Right renal pelvis (tissue), 4 donors: ENCODE results near the gene ZFR. TPM values are rescaled to one million over a fixed set of nuclear protein-coding genes. Genes with fewer than 3 reads are reported as not detected.
"Not testable (repeated sequence)": the region's sequence is repeated elsewhere in the genome, so short reads cannot be mapped to it uniquely, and the experiment has no call there.

Experiments
- DNase-seq, 4 donors: peaks; one replicate each; pipeline ENCODE4 v3.0.0-alpha.2; 2013; ENCODE audit warnings: low read depth in 4 of 4, low spot score in 3 of 4, missing footprints in 1 of 4
- polyA plus RNA-seq, 4 donors: library from polyadenylated mRNA; unstranded; fragments of 120-200 nt; gene quantifications; one replicate each; pipeline ENCODE4 v1.2.1, GENCODE V29; 2013; ENCODE audit not compliant: insufficient read length in 4 of 4

Gene ZFR
- polyA plus RNA-seq, 4 donors: 106 to 123 (median 120) TPM

DNA sequence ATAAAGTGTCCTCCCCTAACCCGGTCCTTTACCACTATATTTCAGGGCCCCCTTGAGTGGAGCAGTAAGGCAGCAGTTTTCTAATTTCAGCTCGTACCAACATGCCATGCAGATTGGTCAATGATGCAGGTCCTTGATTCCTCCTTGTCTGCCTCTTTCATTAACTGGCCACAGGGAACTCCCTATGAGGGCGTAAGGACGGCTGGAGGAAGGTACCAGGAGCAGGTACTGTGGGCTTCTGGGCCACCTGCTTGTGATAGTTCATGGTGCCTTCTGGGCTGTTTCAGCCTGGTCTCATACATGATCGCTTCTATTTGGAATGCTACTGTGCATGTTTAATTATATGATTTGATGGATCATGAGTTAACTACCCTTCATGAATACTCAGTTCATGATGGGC lies 9.4 kb upstream of the ZFR start:
- no peak for DNase-seq

DNA sequence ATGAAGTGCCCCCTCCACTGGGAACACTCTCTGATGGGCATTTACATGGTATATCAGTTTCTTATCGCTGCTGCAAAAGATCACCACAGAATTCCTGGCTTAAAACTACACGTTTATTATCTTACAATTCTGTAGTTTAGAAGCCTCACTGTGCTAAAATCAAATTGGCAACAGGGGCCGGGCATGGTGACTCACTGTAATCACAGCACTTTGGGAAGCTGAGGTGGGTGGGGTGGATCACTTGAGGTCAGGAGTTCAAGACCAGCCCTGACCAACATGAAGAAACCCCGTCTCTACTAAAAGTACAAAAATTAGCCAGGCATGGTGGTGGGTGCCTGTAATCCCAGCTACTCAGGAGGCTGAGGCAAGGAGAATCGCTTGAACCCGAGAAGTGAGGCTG lies 7.8 kb upstream of the ZFR start:
- DNase-seq: not testable (repeated sequence)

DNA sequence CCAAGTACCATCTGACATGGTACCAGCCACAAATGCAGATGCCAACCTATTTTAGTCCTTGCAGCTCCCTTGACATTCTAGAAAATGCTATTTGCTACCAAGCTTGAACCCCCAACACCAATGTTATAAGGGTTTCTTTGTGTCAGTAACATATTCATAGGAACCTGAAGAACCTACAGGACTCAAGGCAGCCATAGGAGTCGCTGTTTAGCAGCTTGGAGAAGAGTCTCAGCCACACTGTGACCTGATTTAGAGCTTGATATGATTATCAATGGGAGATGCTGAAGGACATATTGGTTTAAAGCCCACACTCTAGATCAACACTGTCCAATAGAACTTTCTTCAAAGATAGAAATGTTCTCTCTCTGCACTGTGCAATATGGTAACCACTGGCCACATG lies 6.4 kb upstream of the ZFR start:
- DNase-seq: no peak

DNA sequence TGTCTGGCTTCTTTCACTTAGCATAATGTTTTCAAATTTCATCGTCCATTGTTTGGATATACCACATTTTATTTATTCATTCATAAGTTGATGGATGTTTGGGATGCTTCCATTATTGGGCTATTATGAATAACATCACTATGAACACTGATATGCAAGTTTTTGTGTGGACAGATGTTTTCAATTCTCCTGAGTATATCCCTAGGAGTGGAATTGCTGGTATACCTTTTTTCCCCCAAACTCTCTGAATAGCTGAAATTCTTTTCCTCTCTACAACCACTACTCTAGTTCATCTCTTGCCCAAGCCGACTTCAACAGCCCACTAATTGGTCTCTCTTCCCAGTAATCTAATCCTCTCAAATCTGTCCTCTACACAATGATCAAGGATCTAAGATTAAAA lies 4.7 kb upstream of the ZFR start:
- DNase-seq: no peak

DNA sequence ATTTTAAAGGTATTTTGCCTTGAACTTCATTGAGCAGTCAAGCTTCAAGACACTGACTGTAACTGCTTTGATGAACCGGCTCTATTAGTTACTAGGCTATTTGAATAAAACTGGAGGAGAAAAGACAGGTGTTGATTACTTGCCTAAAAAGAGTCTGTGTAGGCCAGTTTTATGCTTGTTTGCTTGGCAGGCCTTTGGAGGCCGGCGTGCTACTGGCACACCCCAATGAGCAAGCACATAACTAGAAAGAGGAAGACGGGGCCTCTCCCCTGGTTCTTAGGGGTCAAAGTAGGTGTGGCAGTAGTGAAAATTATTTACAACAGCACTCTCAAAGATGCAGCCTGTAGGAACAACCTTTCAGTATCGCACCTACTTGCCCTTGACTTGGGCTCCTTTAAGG lies 2.1 kb upstream of the ZFR start:
- DNase-seq: peak in 1 of 4 donors; percentile 2

DNA sequence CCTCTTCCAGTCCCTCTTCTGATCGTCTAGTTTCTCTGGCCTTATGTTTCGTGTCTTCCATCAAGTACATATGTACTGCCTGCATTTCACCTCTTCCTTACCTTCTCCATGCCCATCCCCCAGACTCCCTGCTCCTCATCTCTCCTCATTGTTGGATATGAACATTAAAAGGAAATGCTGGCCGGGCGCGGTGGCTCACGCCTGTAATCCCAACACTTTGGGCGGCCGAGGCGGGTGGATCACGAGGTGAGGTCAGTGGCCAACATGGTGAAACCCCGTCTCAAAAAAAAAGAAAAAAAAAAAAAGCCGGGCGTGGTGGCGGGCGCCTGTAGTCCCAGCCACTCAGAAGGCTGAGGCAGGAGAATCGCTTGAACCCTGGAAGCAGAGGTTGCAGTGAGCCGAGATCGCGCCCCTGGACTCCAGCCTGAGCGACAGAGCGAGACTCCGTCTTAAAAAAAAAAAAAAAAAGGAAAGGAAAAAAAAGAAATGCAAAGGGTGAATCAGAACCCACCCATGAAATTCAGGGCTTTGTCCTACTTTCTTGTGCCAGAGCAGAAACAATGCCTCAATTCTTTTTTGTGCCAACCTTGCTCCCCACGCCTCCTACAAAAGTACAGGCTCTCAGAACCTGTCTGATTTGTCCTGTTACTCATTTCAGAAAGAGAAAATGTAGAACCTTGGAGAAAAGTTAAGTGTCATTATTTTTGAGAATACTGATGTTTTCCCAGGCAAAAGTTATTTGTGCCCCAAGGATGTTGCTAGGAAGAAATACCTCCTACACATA lies 1.5 kb upstream of the ZFR start:
- DNase-seq: no peak

DNA sequence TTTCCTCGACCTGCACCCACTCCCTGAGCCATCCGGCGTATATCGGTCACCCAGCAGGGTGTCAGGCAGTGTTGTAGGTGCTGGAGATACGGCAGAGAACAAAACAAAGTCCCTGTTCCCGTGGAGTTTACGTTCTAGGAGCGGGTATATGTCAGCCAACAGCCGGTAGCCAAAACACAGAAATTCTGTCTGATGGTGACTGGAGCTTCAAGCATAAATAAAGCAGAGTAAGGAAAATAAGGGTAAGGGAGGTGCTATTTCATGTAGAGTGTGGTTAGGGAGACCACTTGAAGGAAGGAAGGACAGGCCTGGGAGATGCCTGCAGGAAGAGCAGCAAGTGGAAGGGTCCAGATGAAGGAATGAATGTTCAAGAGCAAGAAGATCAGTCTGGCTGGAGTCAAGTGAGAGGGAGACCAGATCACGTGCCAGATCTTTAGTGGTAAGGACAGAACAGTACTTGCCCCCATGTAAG lies 783 bp upstream of the ZFR start:
- peak in 2 of 4 donors; percentile 7 to 29 for DNase-seq

DNA sequence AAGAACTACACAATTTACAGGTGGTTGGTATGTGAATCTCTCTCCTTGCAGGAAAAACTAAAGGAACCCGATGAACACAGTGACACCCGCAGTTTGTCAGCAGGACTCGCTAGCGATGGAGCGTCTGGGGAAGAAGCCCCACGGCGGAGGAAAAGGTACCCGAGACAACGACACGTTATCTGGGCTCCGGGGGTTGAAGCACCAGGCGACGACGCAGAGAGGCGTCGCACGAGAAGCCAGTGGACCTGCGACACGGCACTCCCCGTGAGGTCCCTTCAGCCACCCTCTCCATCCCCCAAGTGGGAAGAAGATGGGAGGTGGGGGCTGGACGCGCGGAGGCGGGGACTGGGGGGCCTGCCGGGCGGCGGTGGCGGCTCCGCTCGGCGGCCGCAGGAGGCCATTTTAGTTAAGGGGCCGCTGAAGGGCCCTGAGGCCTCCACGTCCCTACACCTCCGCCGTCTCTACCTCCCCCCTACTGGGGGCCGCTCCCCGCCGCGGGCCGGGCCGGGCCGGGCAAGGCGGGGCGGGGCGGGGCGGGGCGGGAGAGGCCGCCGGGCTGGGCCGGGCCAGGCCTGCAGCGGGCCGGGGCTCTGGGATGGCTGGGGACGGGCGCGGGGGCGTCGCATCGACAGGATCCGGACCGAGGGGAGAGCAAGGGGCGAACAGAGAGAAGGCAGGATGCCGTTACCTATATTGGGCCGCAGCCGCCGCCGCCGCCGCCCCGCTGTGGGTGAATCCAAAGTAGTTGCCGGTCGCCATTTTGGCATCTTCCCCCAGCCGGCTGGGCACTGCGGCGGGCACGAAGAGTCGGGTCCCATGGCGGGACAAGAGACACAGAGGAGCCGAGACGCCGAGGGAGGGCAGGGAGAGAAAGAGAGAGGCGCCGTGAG lies 754 bp downstream of the ZFR start:
- peak in 2 of 4 donors; percentile 27 to 48 for DNase-seq

DNA sequence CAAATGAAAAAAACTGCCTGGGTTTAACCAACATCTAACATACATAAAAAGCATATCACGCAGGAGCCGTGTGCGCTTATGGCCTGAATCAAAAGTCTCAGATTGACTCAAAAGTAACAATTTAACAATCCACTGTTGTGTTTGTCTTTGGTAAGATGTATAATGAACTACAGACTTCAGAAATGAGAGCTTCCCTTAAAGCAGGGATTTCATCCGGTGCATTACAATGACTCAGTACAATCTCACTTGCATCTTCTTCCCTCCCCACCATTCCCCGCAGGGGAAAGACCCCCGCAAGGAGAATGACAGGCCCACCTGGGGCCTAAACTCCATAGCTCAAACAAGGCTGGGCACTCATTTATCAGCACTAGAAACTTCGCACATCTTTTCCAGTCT lies 1.4 kb downstream of the ZFR start:
- DNase-seq: peak in 1 of 4 donors; percentile 7

DNA sequence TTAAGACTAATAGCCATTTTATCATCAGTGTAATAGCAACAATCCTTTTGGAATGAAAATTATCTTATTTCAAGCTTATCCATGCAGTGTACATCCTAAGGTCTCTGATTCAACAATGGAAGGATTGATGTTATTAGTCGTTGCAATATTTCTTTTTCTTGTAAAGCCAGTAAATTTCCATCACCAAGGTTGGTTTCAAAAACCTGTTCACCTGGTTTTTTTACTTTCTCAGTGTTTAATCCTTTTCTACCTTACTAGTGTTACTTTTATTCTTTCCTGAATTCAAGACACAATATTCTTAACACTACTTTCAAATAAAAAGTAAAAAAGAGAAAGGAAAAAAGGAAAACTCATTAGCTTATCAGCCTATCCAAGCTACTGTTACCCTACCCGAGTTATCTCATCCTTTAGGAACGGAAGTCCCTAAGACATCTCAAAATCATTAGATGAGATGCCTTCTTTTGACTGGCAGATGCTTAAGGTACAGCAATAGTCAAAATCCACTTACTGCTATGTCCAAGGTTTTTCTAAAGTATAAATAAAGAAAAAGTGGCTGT lies 5.4 kb downstream of the ZFR start:
- no peak for DNase-seq

DNA sequence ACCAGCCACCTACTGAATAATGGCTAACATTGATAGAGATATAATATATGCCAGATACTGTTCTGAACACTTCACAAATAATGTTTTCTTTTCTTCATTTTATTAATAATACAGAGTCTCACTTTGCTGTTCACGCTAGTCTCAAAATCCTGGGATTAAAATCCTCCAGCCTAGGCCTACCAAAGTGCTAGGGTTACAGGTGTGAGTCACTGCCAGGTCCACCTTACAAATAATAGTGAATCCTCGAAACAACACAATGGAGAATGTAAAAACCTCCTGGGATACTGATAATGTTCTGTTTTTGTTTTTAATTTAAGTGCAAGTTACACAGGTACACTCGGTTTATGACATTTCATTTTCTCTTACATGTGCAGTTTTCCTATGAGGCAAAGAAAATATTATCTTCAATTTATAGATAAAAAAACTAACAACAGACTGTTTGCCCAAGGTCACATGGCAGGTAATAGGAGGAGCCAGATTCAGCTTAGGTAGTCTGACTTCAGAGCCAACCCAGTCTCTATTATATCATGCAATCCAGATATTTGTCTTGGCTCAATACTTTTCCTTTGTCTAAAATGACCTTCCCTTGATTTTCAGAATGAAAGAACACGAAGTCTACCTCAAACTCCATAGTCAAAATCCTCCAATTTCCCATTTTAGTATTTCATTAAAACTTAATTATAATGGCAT lies 7.8 kb downstream of the ZFR start:
- DNase-seq: no peak

DNA sequence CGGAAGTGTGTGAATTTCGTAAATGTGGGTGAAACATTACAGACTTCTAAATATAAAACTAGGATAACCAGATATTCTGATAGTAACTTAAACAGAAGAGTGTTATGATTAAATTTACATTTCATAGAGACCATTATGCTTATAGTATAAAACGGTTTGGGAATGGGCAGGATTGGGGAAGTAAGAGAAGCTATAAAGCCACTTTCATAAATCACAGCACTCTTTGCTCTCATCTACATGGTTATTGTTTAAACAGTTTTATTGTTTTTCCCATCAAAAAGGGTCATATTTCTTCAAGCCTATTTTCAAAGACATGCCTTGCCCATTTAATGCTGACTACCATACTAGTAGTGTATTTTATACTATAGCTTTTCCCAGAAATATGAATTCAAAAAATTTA lies 9.2 kb downstream of the ZFR start:
- no peak for DNase-seq

DNA sequence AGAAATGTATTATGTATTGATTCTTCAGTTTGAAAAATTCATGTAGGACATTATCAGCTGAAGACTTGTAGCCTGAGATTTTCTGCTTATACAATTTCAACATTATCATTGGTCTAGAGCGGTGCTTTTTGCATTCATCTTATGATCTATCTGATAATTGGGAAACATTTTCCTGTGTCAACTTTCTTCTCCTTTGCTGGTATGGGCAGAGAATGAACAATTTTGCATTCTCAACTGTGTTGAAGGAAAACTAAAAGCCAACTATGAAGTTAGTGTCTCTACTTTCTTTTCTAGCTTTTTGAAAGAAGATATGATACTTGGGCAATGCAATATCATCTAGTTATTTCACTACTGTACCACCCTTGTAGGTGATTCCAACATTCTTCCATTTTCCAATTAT lies 10.3 kb downstream of the ZFR start:
- DNase-seq: no peak

DNA sequence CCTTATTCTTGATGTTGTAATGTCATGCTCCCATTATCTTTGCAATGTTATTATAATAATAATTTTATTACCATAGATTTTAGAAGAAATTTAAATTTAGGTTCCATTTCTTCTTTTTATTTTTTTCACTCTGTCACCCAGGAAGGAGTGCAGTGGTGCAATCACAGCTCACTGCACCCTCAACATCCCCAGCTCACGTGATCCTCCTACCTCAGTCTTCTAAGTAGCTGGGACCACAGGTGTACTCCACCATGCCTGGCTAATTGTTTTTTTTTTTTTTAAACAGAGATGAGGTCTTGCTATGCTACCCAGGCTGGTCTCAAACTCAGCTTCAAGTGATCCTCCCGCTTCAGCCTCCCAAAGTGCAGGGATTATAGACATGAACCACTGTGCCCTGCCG lies 11.9 kb downstream of the ZFR start:
- no peak for DNase-seq

DNA sequence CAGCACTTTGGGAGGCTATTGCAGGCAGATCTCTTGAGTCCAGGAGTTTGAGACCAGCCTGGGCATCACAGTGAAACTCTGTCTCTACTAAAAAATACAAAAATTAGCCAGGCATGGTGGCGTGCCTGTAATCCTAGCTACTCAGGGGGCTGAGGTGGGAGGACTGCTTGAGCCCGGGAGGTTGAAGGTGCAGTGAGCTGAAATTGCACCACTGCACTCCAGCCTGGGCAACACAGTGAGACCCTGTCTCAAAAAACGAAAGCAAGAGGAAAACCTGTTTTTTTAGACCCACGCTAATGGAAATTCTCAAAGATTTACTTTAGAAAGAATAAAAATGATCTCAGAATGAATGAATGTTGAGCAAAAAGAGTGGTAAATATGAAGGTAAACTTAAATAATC lies 13.7 kb downstream of the ZFR start:
- not testable (repeated sequence) for DNase-seq

DNA sequence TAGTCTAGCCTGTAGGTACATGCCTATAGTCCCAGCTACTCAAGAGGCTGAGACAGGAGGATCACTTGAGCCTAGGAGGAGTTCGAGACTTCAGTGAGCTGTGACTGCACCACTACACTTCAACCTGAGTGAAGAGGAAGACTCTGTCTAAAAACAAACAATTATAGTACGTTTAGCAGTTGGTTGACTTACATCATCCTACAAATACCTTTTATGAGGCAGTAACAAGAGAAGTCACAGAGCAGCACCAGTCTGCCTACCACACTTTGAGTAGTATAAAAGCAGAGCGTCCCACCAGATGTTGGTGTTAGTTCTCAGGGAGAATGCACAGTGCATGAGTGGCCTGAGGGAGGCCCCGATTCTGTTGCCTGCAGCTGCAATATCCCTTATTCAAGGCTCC lies 16.1 kb downstream of the ZFR start:
- DNase-seq: no peak

DNA sequence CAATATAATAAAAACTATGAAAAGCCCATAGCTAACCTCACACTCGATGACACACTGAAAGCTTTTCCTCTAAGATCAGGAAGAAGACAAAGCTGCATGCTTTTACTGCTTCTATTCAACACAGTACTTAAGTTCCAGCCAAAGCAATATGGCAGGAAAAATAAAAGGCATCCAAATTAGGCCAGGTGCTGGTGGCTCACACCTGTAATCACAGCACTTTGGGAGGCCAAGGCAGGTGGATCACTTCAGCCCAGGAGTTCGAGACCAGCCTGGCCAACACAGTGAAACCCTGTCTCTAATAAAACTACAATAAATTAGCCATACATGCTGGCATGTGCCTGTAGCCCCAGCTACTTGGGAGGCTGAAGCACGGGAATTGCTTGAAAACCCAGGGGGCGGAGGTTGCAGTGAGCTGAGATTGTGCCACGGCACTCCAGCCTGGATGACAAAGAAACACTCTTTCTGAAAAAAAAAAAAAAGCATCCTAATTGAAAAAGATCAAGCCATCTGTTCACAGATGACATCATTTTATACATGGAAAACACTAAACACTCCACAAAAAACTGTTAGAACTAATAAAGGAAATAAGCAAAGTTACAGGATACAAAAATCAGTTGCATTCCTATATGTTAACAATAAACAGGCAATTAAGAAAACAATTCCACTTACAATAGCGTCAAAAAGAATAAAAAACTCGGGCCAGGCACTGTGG lies 17.9 kb downstream of the ZFR start:
- DNase-seq: no peak

DNA sequence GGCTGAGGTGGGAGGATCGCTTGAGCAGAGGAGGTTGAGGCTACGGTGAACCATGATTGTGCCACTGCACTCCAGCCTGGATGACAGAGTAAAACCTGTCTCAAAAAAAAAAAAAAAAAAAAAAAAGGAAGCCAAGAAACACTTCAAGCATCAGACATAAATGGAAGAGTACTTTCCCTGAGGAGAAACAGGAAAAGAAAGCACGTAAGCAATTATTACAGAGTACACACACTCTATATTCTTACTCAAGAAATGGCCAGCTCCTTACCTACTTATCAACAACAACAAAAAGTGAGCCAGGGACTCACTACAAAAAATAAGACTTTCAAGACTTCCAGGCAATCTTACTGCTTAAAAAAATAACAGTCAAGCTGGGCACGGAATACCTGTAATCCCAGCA lies 21.8 kb downstream of the ZFR start:
- DNase-seq: no peak

DNA sequence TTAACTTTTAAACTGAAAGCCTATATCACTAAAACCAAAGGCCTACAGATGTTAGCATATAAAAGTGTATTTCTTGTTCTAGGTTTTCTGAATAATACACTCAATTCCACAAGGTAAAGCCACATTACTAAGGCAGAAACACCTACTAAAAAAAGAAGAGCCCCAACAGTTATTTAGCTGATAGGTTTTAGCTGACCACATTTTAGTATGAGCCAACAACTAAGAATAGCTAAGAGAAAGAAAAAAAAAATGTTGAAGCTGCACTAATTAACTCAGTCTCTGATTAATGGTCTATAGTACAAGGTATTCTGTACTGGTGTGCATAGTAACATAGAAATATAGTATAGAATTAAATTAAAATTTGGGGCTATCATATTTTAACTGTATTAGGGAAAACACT lies 23.5 kb downstream of the ZFR start:
- DNase-seq: no peak

DNA sequence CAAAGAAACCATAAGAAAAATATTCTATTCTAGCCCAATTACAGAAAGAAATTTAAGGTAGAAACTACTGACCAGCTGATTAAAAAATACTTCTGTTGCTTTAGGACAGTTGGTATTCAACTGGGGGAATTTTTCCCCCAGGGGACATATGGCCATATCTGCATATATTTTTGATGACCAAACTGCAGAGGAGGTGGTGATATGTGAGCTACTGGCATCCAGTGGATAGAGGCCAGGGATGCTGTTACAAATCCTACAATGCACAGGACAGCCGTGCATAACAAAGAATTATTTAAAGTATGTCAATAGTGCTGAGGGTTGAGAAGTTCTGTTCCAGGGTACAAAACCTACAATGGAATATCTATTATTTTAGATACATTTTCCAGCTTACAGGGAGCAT lies 24.0 kb downstream of the ZFR start:
- no peak for DNase-seq
